Calu3 (cell line): ENCODE results near the gene HYCC1. TPM values are rescaled to one million over a fixed set of nuclear protein-coding genes. Genes with fewer than 3 reads are reported as not detected.

Source experiments
- BruUV-seq: library from RNA; stranded (reverse); fragments of 400-500 nt; replicated peaks from 2 replicates; lab custom pipeline; 2021; lab: Mats Ljungman, UMichigan
- CTCF ChIA-PET: fragments of 300-600 bp; sonication (Branson Sonifier 250); formaldehyde crosslinking; loops from one replicate; lab custom pipeline; 2022; ENCODE audit warnings: antibody characterized with exemption; lab: Charles Lee
- DNase-seq: peaks from one replicate; pipeline ENCODE4 v3.0.0; 2022
- H3K27ac Mint-ChIP-seq: one replicate; pipeline ENCODE4 v1.8.0; 2022; ENCODE audit warnings: mixed read lengths; ENCODE audit not compliant: unreplicated experiment
- H3K27me3 Mint-ChIP-seq: one replicate; pipeline ENCODE4 v1.8.0; 2022; ENCODE audit warnings: mixed read lengths; ENCODE audit not compliant: unreplicated experiment
- H3K36me3 Mint-ChIP-seq: one replicate; pipeline ENCODE4 v1.8.0; 2022; ENCODE audit warnings: mild to moderate bottlenecking, moderate library complexity, mixed read lengths; ENCODE audit not compliant: insufficient read depth, unreplicated experiment
- H3K4me1 Mint-ChIP-seq: one replicate; pipeline ENCODE4 v1.8.0; 2022; ENCODE audit warnings: mild to moderate bottlenecking, low read depth, mixed read lengths; ENCODE audit not compliant: unreplicated experiment
- H3K4me3 Mint-ChIP-seq: one replicate; pipeline ENCODE4 v1.8.0; 2022; ENCODE audit warnings: mild to moderate bottlenecking, low read depth, moderate library complexity, mixed read lengths; ENCODE audit not compliant: unreplicated experiment
- H3K9me3 Mint-ChIP-seq: one replicate; pipeline ENCODE4 v1.8.0; 2022; ENCODE audit warnings: low read depth, mixed read lengths; ENCODE audit not compliant: unreplicated experiment
- CTCF ChIP-seq: fragments of 200-600 bp; IDR thresholded peaks from one replicate; pipeline ENCODE4 v1.8.0; 2022; ENCODE audit warnings: antibody characterized with exemption; ENCODE audit not compliant: unreplicated experiment
- intact Hi-C: fragments of 100-400 bp; cut with micrococcal nuclease; formaldehyde crosslinking; loops from one replicate; pipeline ENCODE4 v1.10.0; 2022; ENCODE audit not compliant: unreplicated experiment
- total RNA-seq: library from RNA; stranded (reverse); gene quantifications from 2 replicates; pipeline ENCODE4 v1.2.3, GENCODE V29; 2022

Gene HYCC1
- total RNA-seq, 1 experiment from 2014 or later = 12.7 TPM

GRCh38 chr7:23024454-23024853 lies 10.5 kb upstream of the HYCC1 start:
- intact Hi-C loops = no loop called here
- H3K36me3 Mint-ChIP-seq = no peaks in the 10 kb centered on the region
- H3K4me1 Mint-ChIP-seq = peaks cover 26% of the 10 kb centered on the region
- DNase-seq = no peak
- H3K9me3 Mint-ChIP-seq = no peaks in the 10 kb centered on the region
- CTCF ChIA-PET = no interaction called here
- H3K27me3 Mint-ChIP-seq = peaks cover 25% of the 10 kb centered on the region
- H3K4me3 Mint-ChIP-seq = no peak overlapping the region
- no peak for TF ChIP-seq CTCF
- no peak overlapping the region for H3K27ac Mint-ChIP-seq
- no TSS peak for BruUV-seq

GRCh38 chr7:23022851-23023250 lies 8.9 kb upstream of the HYCC1 start:
- Mint-ChIP-seq H3K4me3 (no peak overlapping the region), H3K4me1 (peaks cover 26% of the 10 kb centered on the region), H3K9me3 (no peaks in the 10 kb centered on the region), H3K27me3 (peaks cover 14% of the 10 kb centered on the region), H3K27ac (peak overlapping the region; percentile 4), H3K36me3 (no peaks in the 10 kb centered on the region)
- DNase-seq = no peak
- intact Hi-C loops = no loop called here
- CTCF ChIA-PET = no interaction called here
- BruUV-seq = no TSS peak
- no peak for TF ChIP-seq CTCF

- DNase-seq = peak; percentile 10
- intact Hi-C loops = no loop called here
- H3K4me1 Mint-ChIP-seq = peaks cover 26% of the 10 kb centered on the region
- peaks cover 14% of the 10 kb centered on the region for H3K27me3 Mint-ChIP-seq
- no TSS peak for BruUV-seq
- H3K9me3 Mint-ChIP-seq = no peaks in the 10 kb centered on the region
- H3K36me3 Mint-ChIP-seq = no peaks in the 10 kb centered on the region
- CTCF ChIA-PET = no interaction called here
- H3K4me3 Mint-ChIP-seq = no peak overlapping the region
- peak overlapping the region; percentile 4 for H3K27ac Mint-ChIP-seq
- TF ChIP-seq CTCF = no peak
These were observed 8.4 kb upstream of the HYCC1 start for GRCh38 chr7:23022258-23022769.

DNA sequence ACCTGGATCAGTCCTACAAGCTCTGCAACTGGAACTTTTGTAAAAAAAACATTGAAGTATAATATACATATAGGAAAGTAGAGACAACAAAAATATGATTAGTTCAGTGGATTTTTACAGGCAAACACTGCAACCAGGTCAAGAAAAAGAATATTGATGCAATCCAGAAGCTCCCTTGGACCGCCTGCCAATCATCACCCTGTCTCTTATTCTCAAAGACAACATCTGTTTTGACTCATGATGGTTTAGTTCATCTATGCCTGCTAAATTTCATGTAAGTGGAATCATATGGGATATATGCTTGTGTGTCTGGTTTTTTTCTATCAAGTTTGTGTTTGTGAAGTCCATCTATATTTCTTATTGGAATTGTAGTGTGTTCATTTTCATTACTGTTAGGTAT lies 7.7 kb upstream of the HYCC1 start:
- Mint-ChIP-seq H3K9me3 (no peaks in the 10 kb centered on the region), H3K27ac (no peak overlapping the region), H3K36me3 (no peaks in the 10 kb centered on the region), H3K4me1 (peaks cover 30% of the 10 kb centered on the region), H3K27me3 (peaks cover 14% of the 10 kb centered on the region), H3K4me3 (no peak overlapping the region)
- no peak for TF ChIP-seq CTCF
- no peak for DNase-seq
- intact Hi-C loops = no loop called here
- no TSS peak for BruUV-seq
- CTCF ChIA-PET = interaction anchor here (0.7 kb wide), 1 partner anchor 10 kb away, joined by 3 read pairs; no protein-coding TSS in a partner anchor
